Measurements from ENCODE around the gene KIAA1671.

Gene KIAA1671

GRCh38 chr22:25156736-25157135, 204.2 kb downstream of the KIAA1671 start:
- TF ChIP-seq, protein P1, sequence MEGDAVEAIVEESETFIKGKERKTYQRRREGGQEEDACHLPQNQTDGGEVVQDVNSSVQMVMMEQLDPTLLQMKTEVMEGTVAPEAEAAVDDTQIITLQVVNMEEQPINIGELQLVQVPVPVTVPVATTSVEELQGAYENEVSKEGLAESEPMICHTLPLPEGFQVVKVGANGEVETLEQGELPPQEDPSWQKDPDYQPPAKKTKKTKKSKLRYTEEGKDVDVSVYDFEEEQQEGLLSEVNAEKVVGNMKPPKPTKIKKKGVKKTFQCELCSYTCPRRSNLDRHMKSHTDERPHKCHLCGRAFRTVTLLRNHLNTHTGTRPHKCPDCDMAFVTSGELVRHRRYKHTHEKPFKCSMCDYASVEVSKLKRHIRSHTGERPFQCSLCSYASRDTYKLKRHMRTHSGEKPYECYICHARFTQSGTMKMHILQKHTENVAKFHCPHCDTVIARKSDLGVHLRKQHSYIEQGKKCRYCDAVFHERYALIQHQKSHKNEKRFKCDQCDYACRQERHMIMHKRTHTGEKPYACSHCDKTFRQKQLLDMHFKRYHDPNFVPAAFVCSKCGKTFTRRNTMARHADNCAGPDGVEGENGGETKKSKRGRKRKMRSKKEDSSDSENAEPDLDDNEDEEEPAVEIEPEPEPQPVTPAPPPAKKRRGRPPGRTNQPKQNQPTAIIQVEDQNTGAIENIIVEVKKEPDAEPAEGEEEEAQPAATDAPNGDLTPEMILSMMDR (IDR thresholded peaks at IDR 0.05; ENCODE audit: low read depth, low read length), result no peak

DNA sequence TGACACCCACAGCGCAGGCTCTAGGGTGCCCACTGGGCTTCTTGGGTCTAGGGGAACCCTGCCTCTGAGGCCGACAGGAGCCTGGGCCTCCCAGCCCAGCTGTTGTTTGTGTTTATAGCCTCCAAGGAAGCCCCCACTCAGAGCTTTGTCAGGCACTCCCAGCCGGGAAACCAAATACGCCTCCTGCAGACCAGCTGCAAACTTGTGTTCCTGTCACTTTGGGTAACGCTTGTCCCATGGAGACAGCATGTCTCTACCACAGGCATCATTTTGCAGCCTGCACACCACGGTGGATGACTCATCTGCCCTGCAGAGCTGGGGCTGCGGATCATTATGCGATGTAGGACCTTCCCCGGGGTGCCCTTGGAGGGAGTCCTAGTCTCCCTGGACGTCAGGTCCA, 206.5 kb downstream of the KIAA1671 start:
- TF ChIP-seq, protein P1 (IDR thresholded peaks at IDR 0.05; ENCODE audit: low read depth, low read length), result no peak
- H3K4me3 ChIP-seq (ENCODE audit: low read depth, low read length), result no peak overlapping the region

More at GRCh38 chr22:25156736-25157135, 204.2 kb downstream of the KIAA1671 start:
- H3K4me3 ChIP-seq (ENCODE audit: low read depth, low read length), result no peak overlapping the region

GRCh38 chr22:25160120-25160996, 207.8 kb downstream of the KIAA1671 start:
- TF ChIP-seq, protein P1 (IDR thresholded peaks at IDR 0.05; ENCODE audit: low read depth, low read length), result no peak
- no peak overlapping the region for H3K4me3 ChIP-seq (ENCODE audit: low read depth, low read length)

GRCh38 chr22:25161017-25161915, 208.8 kb downstream of the KIAA1671 start:
- TF ChIP-seq, protein P1 (IDR thresholded peaks at IDR 0.05; ENCODE audit: low read depth, low read length), result no peak
- no peak overlapping the region for H3K4me3 ChIP-seq (ENCODE audit: low read depth, low read length)

DNA sequence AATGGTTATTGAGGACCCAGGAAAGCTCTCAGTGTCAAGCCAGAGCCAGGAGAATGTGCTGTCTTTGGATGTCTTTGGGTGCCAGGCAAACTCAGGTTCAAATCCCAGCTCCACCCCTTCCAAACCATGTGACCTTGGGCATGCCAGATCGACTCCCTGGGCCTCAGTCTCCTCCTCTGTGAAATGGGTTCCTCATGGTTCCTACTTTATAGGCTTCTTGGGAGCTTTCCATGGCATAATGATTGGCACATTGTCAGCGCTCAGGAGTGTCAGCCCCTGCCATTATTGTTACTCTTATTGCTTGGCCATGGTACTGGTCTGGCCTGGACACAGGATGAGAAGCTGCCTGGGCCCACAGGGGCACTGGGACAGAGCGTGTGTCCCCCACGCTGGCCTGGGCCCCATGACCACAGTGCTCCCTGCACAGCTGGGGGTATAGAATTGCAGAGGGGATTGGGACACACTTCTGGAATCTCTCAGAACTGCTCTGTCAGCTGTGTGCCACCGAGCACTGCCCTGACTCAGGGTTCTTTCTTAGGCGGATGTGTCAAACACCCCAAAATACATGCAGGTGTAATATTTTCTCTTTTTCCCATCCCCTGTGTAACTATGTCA, 209.5 kb downstream of the KIAA1671 start:
- no peak overlapping the region for H3K4me3 ChIP-seq (ENCODE audit: low read depth, low read length)
- TF ChIP-seq, protein P1 (IDR thresholded peaks at IDR 0.05; ENCODE audit: low read depth, low read length), result no peak

GRCh38 chr22:25162561-25162960, 210.0 kb downstream of the KIAA1671 start:
- H3K4me3 ChIP-seq (ENCODE audit: low read depth, low read length), result no peak overlapping the region
- TF ChIP-seq, protein P1 (IDR thresholded peaks at IDR 0.05; ENCODE audit: low read depth, low read length), result no peak

All from WI38 (cell line).